GM23248 (cell line): ENCODE data around the gene RTN3.

ENCODE experiments used
- EZH2 ChIP-seq: fragments of 200-600 bp; sonication (generic); IDR thresholded peaks from 2 replicates; pipeline ENCODE4 v1.6.1; 2018; ENCODE audit warnings: antibody characterized with exemption, mild to moderate bottlenecking; ENCODE audit not compliant: insufficient read depth, poor library complexity, severe bottlenecking
- EZH2phosphoT487 ChIP-seq: fragments of 200-600 bp; sonication (generic); IDR thresholded peaks from 2 replicates; pipeline ENCODE4 v1.6.1; 2018; ENCODE audit warnings: antibody characterized with exemption, moderate library complexity, mild to moderate bottlenecking, low read depth; ENCODE audit not compliant: insufficient read depth

DNA sequence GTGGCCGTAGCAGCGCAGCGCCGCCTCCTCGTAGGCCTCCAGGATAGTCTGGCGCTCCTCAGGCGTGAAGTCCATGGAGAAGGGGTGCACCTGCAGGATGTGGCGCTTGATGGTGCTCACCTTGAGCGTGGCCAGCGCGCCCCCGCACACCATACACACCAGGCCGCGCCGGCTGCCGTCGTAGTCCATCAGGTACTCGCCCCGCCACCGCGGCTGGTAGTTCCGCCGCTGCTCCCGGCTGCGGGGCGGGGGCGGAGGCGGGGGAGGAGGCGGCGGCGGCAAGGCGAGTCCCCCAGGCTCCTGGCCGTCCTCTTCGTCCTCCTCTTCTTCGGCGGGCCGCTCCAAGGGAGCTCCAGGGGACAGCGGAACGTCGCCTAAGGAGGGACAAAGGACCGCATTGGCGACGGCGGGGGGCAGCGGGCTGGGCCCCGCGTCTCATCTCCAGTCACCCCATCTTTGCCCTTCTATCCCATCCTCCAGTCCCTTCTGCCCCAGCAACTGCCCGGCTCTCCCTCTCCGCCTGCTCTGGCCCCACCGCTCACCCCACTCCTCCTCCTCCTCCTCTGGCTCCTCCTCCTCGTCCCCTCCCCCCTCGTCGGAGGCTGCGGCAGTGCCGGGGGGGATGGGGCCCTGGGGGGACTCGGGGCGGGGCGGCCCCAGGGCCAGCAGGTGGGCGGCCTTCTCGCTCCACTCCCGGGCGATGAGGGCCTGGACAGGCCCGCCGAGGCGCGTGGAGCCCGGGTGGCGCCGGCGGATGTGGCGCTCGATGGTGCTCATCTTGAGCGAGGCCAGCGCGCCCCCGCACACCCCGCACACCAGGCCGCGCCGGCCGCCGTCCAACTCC, 82.4 kb downstream of the RTN3 start:
- no peak for TF ChIP-seq EZH2phosphoT487
- TF ChIP-seq EZH2: no peak
